GM18505 (cell line): ENCODE results near the gene RBBP7.

Experiments used
- ATAC-seq: cut with Tn5 transposase; IDR thresholded peaks from one replicate; pipeline ENCODE4 v1.9.1; 2021; ENCODE audit not compliant: unreplicated experiment
- POLR2A ChIP-seq: IDR thresholded peaks from 4 replicates; pipeline ENCODE4 v1.6.1; 2011; ENCODE audit warnings: borderline replicate concordance; ENCODE audit not compliant: insufficient read depth, insufficient read length; ENCODE audit errors: extremely low read depth

RBBP7 gene

GRCh38 chrX:16870095-16870861 lies at the start of gene RBBP7:
TSS of gene RBBP7 (minus strand) at chrX:16870362. CDS start at chrX:16870053, 309 bp downstream.
- peak; percentile 81 for ATAC-seq
- TF ChIP-seq POLR2A, result peak; percentile 60

DNA sequence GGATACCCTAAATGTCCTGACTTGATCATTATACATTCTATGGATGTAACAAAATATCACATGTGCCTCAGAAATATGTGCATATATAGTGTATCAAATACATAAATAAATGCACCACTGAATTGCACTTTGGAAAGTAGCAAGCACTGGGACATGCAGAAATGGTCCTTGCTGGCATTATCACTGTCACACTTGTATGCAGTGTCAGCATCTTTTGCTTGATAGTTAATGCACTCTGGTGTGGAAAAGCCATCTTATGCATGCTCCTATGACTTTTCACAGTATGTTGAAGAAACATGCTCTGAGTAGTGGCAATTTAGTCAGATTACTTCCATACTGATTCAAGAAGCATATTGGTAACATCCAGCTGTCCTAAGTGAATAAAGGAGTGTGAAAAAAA lies 48.8 kb upstream of the RBBP7 start:
- no peak for ATAC-seq
- TF ChIP-seq POLR2A, result no peak

GRCh38 chrX:16917120-16917519 lies 47.0 kb upstream of the RBBP7 start:
- no peak for ATAC-seq
- no peak for TF ChIP-seq POLR2A

DNA sequence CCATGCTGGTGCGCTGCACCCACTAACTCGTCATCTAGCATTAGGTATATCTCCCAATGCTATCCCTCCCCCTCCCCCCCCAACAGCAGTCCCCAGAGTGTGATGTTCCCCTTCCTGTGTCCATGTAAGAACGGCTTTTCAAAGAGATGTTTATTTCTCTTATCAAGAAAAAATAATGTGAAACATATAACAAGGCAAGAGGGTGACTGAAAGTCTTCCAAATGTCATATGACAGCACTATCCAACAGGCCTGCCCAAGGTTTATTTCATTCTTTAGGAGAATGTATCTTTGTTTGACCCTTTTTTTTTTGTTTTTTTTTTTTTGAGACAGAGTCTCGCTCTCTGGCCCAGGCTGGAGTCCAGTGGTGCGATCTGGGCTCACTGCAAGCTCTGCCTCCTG lies 46.4 kb upstream of the RBBP7 start:
- no peak for ATAC-seq
- no peak for TF ChIP-seq POLR2A

DNA sequence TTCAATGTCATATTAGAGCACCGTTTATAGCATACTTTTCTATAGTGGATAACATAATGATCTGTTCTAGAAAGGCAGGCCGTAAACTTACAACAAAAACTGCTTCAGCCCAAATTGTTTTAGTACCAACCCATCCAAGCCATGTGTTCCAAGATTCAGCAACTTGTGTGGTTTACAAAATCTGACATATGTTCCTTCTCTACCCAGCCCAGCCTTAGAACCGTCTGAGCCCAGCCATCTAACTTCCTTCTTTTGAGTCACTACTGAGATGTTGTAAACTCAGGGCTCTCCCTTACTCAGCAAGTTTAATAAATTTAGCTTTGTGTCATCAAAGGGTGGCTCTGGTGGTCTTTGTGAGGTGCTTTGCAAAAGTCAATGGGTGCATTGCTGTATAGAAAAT lies 43.9 kb upstream of the RBBP7 start:
- no peak for ATAC-seq
- TF ChIP-seq POLR2A, result no peak

GRCh38 chrX:16910376-16910775 lies 40.2 kb upstream of the RBBP7 start:
- ATAC-seq, result no peak
- no peak for TF ChIP-seq POLR2A

DNA sequence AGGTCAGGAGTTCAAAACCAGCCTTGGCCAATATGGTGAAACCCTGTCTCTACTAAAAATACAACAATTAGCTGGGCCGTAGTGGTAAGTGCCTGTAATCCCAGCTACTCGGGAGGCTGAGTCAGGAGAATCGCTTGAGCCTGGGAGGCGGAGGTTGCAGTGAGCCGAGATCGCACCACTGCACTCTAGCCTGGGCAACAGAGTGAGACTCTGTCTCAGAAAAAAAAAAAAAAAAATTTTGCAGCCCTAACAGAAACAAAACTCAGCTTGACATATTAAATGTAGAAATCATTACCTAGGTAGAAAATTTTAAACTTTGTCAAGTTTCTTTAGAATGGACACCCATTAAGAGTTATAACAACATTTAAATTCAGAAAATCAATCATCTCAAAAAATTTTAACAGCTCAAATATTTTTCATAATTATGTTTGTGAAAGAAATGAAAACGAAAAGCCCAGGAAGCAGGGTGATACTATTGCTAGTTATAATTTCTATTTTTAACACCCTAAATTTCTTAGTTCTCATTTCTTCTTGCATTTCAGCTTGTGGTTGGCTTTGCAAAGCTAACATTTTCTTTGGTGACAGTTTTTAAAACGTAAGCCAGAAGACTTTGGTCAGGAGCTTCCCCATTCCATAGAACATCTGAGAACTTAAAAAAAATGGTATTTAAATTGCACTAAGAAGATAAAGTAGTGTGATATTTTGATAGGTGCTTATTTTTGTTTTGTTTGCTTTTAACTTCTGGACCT lies 33.3 kb upstream of the RBBP7 start:
- ATAC-seq, result no peak
- no peak for TF ChIP-seq POLR2A

DNA sequence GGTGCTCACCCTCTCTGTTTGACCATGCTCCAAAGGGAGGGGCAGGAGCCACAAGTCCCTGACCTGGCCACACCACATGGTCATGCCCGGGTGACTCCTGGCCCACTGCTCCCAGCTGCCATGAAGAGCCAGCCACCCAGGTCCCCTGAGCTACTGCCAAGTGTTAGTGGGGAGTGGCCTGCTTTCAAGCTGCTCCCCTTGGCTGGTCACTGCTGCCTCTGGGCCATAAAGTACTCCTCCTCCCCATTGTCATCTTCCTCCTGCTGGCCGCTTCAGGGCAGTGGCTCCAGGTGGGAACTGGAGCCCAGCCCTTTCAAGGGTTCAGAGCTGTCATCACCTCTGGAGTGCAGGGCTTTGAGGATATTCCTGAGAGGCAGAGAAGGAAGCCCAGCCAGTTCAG lies 27.3 kb upstream of the RBBP7 start:
- no peak for ATAC-seq
- no peak for TF ChIP-seq POLR2A

DNA sequence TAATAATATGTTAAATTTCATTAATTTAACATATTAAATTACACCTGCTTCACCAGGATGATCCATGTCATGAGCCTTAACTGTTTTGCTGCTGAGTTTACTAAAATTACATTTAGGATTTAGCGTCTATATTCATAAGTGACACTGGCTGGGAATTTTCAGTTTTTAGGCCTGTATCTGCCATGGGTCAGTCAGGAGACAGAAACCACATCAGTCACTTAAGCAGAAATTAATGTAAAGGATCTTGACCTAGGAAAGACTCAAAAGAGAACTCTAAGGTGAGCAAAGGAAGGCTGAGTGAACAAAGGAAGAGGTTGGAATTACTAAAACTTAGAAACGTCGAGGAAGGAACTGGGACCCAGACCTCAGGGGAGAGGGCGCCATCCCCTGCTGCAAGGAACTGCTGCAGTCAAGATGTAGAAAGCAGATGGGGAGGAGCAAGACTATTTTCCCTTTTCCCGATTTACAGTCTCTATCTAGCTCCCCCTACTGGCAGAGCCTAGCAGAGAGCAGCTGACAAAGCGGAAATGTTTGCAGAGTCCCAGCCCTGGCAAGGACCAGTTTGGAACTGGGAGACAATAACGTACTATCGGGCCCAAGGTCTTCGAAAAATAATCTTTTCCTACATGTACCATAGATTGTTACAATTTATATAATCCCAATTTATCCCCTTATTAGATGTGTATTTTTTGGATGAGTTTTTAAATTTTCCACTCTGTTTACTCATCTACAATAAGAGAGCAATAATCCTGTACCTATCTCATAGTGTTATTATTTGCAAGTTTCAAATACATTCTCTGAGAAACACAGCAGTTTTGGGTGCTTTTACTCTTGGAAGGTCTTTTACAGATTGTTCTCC lies 22.6 kb upstream of the RBBP7 start:
- ATAC-seq, result no peak
- no peak for TF ChIP-seq POLR2A

DNA sequence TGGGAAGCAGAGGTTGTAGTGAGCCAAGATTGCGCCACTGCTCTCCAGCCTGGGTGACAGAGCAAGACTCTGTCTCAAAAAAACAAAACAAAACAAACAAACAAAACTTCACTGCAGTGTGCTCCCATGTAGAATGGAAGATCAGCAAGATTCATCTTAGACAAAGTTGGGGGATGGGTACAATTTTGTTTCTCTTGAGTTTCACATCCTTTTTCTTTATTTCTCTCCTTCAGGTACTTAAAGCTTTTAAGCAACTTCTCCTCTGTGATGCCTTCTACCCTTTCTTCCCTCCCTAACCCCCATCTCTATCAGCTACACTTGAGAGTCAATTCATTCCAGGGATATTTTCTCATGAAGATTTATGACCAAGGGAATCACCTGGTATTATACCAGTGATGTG lies 15.5 kb upstream of the RBBP7 start:
- TF ChIP-seq POLR2A, result no peak
- no peak for ATAC-seq

DNA sequence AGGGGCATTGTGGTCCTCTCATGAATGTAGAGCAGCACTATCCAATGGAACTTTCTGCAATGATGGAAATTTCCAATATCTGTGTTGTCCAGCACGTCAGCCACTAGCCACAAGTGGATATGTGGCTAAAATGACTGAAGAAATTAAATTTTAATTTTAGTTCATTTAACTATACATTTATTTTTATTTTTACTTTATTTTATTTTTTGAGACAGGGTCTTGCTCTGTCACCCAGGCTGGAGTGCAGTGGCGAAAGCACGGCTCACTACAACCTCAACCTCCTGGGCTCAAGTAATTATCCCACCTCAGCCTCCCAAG lies 13.3 kb upstream of the RBBP7 start:
- no peak for TF ChIP-seq POLR2A
- no peak for ATAC-seq

- no peak for TF ChIP-seq POLR2A
- ATAC-seq, result no peak
Observed at GRCh38 chrX:16882702-16883486, 12.7 kb upstream of the RBBP7 start.

GRCh38 chrX:16882169-16882568 lies 12.0 kb upstream of the RBBP7 start:
- no peak for TF ChIP-seq POLR2A
- no peak for ATAC-seq

- TF ChIP-seq POLR2A, result no peak
- no peak for ATAC-seq
Observed at GRCh38 chrX:16876696-16877095, 6.5 kb upstream of the RBBP7 start.
